Breast epithelium (tissue), 3 donors: Measurements from ENCODE around the gene AMBN.

Experiments
- CTCF ChIP-seq, 3 donors: fragments of 450-650 bp; IDR thresholded peaks; one replicate each; pipeline ENCODE4 v1.5.1; 2016 to 2017; ENCODE audit warnings: antibody characterized with exemption in 3 of 3, mild to moderate bottlenecking in 3 of 3, moderate library complexity in 3 of 3
- POLR2A ChIP-seq: fragments of 450-650 bp; IDR thresholded peaks from one replicate; pipeline ENCODE4 v1.6.1; 2016; ENCODE audit warnings: antibody characterized with exemption, mild to moderate bottlenecking, moderate library complexity
- POLR2AphosphoS5 ChIP-seq, 3 donors: sonication (generic); formaldehyde crosslinking; IDR thresholded peaks; one replicate each; pipeline ENCODE4 v1.6.1; 2017; ENCODE audit warnings: antibody characterized with exemption in 3 of 3

- TF ChIP-seq CTCF (IDR thresholded peaks at IDR 0.05) (no peak), POLR2A (no peak), POLR2AphosphoS5 (IDR thresholded peaks at IDR 0.05) (no peak)
These were observed 35.2 kb upstream of the AMBN start for GRCh38 chr4:70556856-70557255.
